GM21737 (cell line): ENCODE data around the gene GMPPA.
A peak's percentile ranks its signal among the peaks of the same experiment; 100 is the strongest.

Experiments used
- ATAC-seq: cut with Tn5 transposase; IDR thresholded peaks from one replicate; pipeline ENCODE4 v1.9.1; 2021; ENCODE audit warnings: mild to moderate bottlenecking, moderate library complexity; ENCODE audit not compliant: unreplicated experiment

The GMPPA gene

GRCh38 chr2:219517954-219518778 is 19.5 kb downstream of the GMPPA start:
- no peak for ATAC-seq

GRCh38 chr2:219519526-219519916 is 20.8 kb downstream of the GMPPA start:
- ATAC-seq = no peak

- ATAC-seq = no peak
Observed at GRCh38 chr2:219520079-219520478, 21.4 kb downstream of the GMPPA start.

- no peak for ATAC-seq
Observed at GRCh38 chr2:219521066-219521880, 22.6 kb downstream of the GMPPA start.

GRCh38 chr2:219522111-219523030 is 23.7 kb downstream of the GMPPA start:
- no peak for ATAC-seq

GRCh38 chr2:219523031-219523671 is 24.5 kb downstream of the GMPPA start:
- no peak for ATAC-seq

GRCh38 chr2:219524817-219525216 is 26.1 kb downstream of the GMPPA start:
- no peak for ATAC-seq

GRCh38 chr2:219525533-219526232 is 27.0 kb downstream of the GMPPA start:
- no peak for ATAC-seq

GRCh38 chr2:219526320-219527075 is 27.8 kb downstream of the GMPPA start:
- no peak for ATAC-seq

- ATAC-seq = no peak
Observed at GRCh38 chr2:219527076-219527394, 28.3 kb downstream of the GMPPA start.

- no peak for ATAC-seq
Observed at GRCh38 chr2:219527472-219527871, 28.8 kb downstream of the GMPPA start.

GRCh38 chr2:219530048-219530963 is 31.6 kb downstream of the GMPPA start:
- ATAC-seq = peak; percentile 75

- no peak for ATAC-seq
Observed at GRCh38 chr2:219531639-219532377, 33.1 kb downstream of the GMPPA start.

- no peak for ATAC-seq
Observed at GRCh38 chr2:219532378-219532649, 33.6 kb downstream of the GMPPA start.

- ATAC-seq = no peak
Observed at GRCh38 chr2:219533930-219534661, 35.4 kb downstream of the GMPPA start.

GRCh38 chr2:219536425-219536824 is 37.7 kb downstream of the GMPPA start:
- no peak for ATAC-seq

GRCh38 chr2:219536967-219537366 is 38.3 kb downstream of the GMPPA start:
- no peak for ATAC-seq
